Activated T-helper 1 cell treated with anti-CD3 and anti-CD28 coated beads, Interleukin-12 subunit alpha, Interleukin-12 subunit beta, Interleukin-2, Interleukin-4 antibody, amounts not matched to agents 30 ng/mL and 10 ng/mL and 1 ng/mL, durations not matched to agents 14 hours and 24 hours and 36 hours (primary cell): ENCODE data around the gene SWSAP1. TPM values are rescaled to one million over a fixed set of nuclear protein-coding genes. Genes with fewer than 3 reads are reported as not detected.
"Not testable (repeated sequence)": the region's sequence is repeated elsewhere in the genome, so short reads cannot be mapped to it uniquely, and the experiment has no call there.

ENCODE experiments used
- DNase-seq: peaks from one replicate; pipeline ENCODE4 v3.0.0; 2021; ENCODE audit warnings: low spot score
- H3K27ac Mint-ChIP-seq: one replicate; pipeline ENCODE4 v1.8.0; 2021; ENCODE audit warnings: mild to moderate bottlenecking, mixed read lengths
- H3K27me3 Mint-ChIP-seq: one replicate; pipeline ENCODE4 v1.8.0; 2022; ENCODE audit warnings: mild to moderate bottlenecking, moderate library complexity, mixed read lengths; ENCODE audit not compliant: insufficient read depth
- H3K36me3 Mint-ChIP-seq: one replicate; pipeline ENCODE4 v1.8.0; 2021; ENCODE audit warnings: low read depth, mixed read lengths
- H3K4me1 Mint-ChIP-seq: one replicate; pipeline ENCODE4 v1.8.0; 2021; ENCODE audit warnings: low read depth, mixed read lengths
- H3K4me3 Mint-ChIP-seq: one replicate; pipeline ENCODE4 v1.8.0; 2021; ENCODE audit warnings: mild to moderate bottlenecking, moderate library complexity, mixed read lengths
- H3K9me3 Mint-ChIP-seq: one replicate; pipeline ENCODE4 v1.8.0; 2021; ENCODE audit warnings: mixed read lengths
- intact Hi-C: fragments of 100-400 bp; cut with micrococcal nuclease; formaldehyde crosslinking; loops from one replicate; pipeline ENCODE4 v1.15.1; 2024
- total RNA-seq: library from RNA; stranded (reverse); gene quantifications from 2 replicates; pipeline ENCODE4 v1.2.3, GENCODE V29; 2022

The SWSAP1 gene
- total RNA-seq, 1 donor from 2014 or later, result 3.2 TPM

DNA sequence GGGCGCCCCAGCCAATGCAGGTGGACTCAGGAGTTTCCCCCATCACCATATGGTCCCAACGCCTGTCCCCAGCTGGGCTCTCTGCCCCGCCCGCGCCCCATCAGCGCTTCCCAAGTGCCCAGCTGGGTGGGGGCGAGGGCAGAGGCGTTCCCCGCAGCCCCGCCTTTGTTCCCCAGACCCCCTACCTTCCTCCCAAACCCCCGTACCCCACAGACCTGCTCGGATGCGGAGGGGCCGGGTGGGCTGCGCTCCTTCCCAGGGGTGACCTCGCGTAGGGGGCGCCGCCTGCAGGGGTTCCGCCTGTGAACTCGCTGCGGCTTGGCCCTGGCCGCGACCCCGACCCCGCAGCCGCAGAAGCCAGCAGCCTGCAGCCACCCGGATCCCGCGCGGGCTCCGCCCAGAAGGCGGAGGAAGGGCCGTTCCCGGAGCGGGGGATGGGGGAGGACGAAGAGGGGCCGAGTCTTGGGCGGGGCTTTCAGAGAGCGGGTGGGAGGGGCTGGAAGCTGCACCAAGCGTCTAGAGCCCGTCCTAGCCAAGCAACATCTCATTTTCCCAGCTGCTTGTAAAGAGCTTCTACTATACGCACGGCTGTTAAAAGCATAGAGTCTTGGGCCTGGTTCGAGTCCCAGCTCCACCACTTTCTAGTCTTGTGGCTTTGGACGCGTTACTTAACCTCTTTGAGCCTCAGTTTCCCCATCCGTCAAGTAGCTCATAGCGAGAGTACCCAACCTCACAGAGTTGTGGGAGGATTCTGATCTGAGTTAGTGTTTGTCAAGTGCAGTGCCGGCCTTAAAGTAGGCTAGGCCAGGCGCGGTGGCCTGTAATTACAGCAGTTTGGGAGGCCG is 35.0 kb upstream of the SWSAP1 start, which contains the start of gene RAB3D:
Gene RAB3D, minus strand, starts transcription at position 404 of the 845 bp plus-strand sequence. CDS start 2,258 bp downstream, outside the sequence.
- intact Hi-C loops, result loop anchor here (1.0 kb wide), 1 partner anchor 16 kb away; the partner anchor contains the start of gene PLPPR2
- H3K4me3 Mint-ChIP-seq, result peak within 1 kb of the TSS; percentile 78

DNA sequence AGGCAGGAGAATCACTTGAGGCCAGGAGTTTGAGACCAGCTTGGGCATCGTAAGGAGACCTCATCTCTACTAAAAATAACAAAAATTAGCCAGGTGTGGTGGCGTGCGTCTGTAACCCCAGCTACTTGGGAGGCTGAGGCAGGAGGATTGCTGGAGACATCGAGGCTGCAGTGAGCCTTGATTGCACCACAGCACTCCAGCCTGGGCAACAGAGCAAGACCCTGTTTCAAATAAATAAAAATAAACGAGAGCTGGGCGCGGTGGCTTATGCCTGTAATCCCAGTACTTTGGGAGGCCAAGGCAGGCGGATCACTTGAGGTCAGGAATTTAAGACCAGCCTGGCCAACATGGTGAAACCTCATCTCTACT is 34.4 kb upstream of the SWSAP1 start:
- H3K27me3 Mint-ChIP-seq, DNase-seq, H3K27ac Mint-ChIP-seq, H3K9me3 Mint-ChIP-seq, intact Hi-C loops: not testable (repeated sequence)
- Mint-ChIP-seq H3K4me1 (peaks cover 24% of the 10 kb centered on the region), H3K36me3 (peaks cover 11% of the 10 kb centered on the region), H3K4me3 (peak overlapping the region; percentile 78)

More for the DNA sequence above, 35.0 kb upstream of the SWSAP1 start, which contains the start of gene RAB3D:
- DNase-seq, result peak; percentile 76
- no peaks in the 10 kb centered on the region for H3K27me3 Mint-ChIP-seq
- H3K9me3 Mint-ChIP-seq, result no peaks in the 10 kb centered on the region
- no peak within 1 kb of the TSS for H3K27ac Mint-ChIP-seq
- peaks cover 21% of the 10 kb centered on the region for H3K4me1 Mint-ChIP-seq
- H3K36me3 Mint-ChIP-seq, result peaks cover 12% of the 10 kb centered on the region

DNA sequence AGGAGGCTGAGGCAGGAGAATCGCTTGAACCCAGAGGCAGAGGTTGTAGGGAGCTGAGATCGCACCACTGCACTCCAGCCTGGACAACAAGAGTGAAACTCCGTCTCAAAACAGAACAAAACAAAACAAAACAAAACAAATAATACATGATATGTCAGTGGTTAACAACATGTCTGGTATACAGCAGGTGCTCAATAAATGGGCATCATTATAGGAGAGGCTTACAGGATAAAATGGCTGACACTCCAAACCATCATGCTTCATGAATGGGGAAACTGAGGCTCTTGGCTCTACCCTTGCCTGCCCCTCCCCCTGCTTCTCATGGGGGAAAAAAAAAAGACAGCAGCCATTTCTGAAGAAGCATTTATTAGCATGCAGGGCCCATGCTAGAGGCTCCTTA is 32.0 kb upstream of the SWSAP1 start:
- no peak overlapping the region for H3K4me3 Mint-ChIP-seq
- H3K27ac Mint-ChIP-seq, result no peak overlapping the region
- H3K36me3 Mint-ChIP-seq, result no peaks in the 10 kb centered on the region
- H3K9me3 Mint-ChIP-seq, result no peaks in the 10 kb centered on the region
- H3K27me3 Mint-ChIP-seq, result no peaks in the 10 kb centered on the region
- DNase-seq, result no peak
- peaks cover 38% of the 10 kb centered on the region for H3K4me1 Mint-ChIP-seq
- intact Hi-C loops, result no loop called here

DNA sequence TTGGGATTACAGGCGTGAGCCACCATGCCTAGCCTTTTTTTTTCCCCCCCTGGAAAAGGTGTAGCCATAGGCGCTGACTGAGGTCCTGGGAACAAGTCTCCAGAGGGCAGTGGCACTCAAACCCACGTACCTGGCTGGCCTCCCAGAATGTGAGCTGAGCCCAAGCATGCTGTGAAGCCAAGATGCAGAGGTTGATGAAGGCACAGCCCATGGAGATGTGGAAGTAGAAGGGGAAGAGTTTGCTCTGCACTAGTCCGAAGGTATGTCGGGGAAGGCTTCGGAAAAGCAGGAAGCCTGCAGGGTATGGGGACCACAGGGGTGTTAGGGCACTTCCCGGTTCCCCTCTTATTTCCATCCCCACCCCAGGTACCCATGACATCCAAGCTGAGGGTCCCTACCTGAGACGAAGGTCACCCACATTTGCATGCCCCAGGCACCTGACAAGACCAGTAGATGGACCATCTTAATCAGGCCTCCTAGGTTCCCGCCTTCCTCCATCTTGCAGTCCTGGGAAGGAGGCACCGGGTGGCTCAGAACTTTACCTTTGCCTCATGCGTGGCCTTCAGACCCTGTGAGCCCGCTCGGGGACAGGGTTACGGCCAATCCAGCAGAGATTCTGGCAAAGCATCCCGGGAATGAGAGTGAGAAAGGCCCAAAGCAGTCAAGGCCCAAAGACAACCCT is 29.2 kb upstream of the SWSAP1 start:
- intact Hi-C loops, result loop anchor here (5.0 kb wide), 1 partner anchor 53 kb away; no protein-coding TSS in a partner anchor
- peaks cover 5% of the 10 kb centered on the region for H3K36me3 Mint-ChIP-seq
- H3K27me3 Mint-ChIP-seq, result no peaks in the 10 kb centered on the region
- peaks cover 28% of the 10 kb centered on the region for H3K4me1 Mint-ChIP-seq
- H3K27ac Mint-ChIP-seq, result peak overlapping the region; percentile 93
- H3K4me3 Mint-ChIP-seq, result peak overlapping the region; percentile 89
- peaks cover 10% of the 10 kb centered on the region for H3K9me3 Mint-ChIP-seq
- DNase-seq, result no peak

DNA sequence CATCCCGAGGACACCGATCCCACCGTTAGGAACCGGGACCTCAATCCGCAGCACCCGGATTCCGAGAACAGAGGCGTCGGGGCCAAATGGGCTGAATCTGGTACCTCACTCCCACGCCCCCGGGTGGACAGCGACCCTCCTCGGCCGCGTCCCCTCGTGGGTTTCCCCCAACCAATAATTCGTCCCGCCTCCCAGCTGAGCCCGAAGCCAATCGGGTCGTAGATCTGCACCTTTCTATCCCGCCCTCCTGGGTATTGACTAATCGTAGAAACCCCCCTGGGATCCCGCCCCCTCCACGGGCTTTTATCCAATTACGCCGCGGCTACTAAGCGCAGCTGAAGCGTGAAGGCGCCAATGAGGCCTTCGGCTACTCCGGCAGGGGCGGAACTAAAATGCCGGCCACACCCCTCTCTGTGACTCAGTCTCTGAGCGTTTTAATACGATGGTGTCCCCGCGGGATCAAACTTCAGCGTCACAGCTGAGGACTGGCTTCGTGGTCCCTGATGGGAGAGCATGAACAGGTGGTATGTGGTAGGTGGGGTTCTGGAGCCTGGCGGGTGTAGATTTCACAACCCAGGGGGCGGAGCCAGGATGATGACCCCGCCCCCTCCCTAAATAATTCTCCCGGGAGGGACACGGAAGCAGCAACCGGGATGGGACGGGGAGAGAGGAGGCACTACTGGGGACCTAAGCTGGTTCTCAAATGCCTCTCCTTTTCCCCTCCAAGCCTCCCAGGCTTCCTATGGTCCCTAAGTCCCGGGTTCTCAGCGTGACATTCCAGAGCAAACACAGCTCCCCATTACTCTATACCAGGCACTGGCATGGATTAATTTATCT is 28.1 kb upstream of the SWSAP1 start, which contains the start of the genes CCDC159 and TMEM205:
Gene CCDC159, plus strand, starts transcription at position 416 of the 837 bp plus-strand sequence. Its CDS starts 88 bp downstream, at position 504.
Gene TMEM205, minus strand, starts transcription at position 165 of the 837 bp plus-strand sequence. CDS start 649 bp downstream, outside the sequence.
- H3K9me3 Mint-ChIP-seq, result peaks cover 10% of the 10 kb centered on the region
- H3K4me3 Mint-ChIP-seq, result peak within 1 kb of the TSS; percentile 89
- peak within 1 kb of the TSS; percentile 93 for H3K27ac Mint-ChIP-seq
- peaks cover 5% of the 10 kb centered on the region for H3K36me3 Mint-ChIP-seq
- intact Hi-C loops, result loop anchor here (1.0 to 5.0 kb wide), 8 partner anchors 9 to 191 kb away; partner anchors contain the start of genes ODAD3, PLPPR2, PRKCSH and SPC24
- peaks cover 28% of the 10 kb centered on the region for H3K4me1 Mint-ChIP-seq
- peak; percentile 98 for DNase-seq
- no peaks in the 10 kb centered on the region for H3K27me3 Mint-ChIP-seq

DNA sequence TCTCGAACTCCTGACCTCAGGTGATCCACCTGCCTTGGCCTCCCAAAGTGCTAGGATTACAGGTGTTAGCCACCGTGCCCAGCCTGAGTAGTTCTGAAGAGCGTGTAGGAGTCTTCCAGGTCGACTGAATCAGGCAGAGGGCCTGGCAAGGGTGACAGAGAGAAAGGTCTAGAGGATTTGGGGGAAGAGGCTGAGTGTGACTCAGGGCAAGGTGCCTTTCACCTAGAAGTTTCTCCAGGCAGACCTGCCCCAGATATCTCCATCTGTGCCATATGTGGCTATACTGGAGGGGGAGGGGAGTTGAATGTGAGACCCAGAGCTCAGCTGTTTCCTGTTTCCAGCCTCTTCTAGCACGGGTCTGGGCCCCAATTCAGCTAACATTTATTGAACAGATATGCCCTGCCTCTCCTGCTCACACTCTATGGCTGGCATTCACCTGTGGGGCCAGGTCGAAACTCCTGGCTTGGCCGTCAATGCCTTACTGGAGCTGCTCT is 26.9 kb upstream of the SWSAP1 start:
- intact Hi-C loops, result loop anchor here (2.0 to 5.0 kb wide), 2 partner anchors 55 to 135 kb away; no protein-coding TSS in a partner anchor
- H3K27me3 Mint-ChIP-seq, result no peaks in the 10 kb centered on the region
- peaks cover 28% of the 10 kb centered on the region for H3K4me1 Mint-ChIP-seq
- no peak overlapping the region for H3K27ac Mint-ChIP-seq
- peaks cover 10% of the 10 kb centered on the region for H3K9me3 Mint-ChIP-seq
- peak overlapping the region; percentile 60 for H3K4me3 Mint-ChIP-seq
- H3K36me3 Mint-ChIP-seq, result peaks cover 5% of the 10 kb centered on the region
- no peak for DNase-seq

DNA sequence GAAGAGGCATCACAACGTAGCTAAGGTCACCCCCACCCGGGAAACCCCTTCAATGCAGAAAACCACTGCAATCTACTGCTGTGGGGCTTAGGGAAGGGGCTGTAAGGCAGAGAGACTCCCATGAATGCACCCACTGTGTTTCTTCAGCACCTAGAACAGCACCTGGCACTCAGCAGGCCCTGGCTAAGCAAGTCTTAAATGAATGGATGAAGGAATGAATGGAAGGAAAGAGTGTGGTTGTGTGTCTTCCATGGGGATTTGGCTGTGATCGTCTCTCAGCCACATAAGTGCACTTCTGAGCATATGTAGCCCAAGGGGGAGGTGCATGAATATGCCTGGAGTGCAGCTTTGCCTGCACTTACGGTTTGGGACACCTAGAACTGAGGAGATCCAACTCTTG is 25.3 kb upstream of the SWSAP1 start:
- Mint-ChIP-seq H3K27me3 (no peaks in the 10 kb centered on the region), H3K9me3 (peaks cover 10% of the 10 kb centered on the region), H3K27ac (no peak overlapping the region), H3K4me1 (peaks cover 27% of the 10 kb centered on the region), H3K4me3 (no peak overlapping the region), H3K36me3 (peaks cover 5% of the 10 kb centered on the region)
- no peak for DNase-seq
- intact Hi-C loops, result loop anchor here (5.0 kb wide), 1 partner anchor 57 kb away; no protein-coding TSS in a partner anchor

DNA sequence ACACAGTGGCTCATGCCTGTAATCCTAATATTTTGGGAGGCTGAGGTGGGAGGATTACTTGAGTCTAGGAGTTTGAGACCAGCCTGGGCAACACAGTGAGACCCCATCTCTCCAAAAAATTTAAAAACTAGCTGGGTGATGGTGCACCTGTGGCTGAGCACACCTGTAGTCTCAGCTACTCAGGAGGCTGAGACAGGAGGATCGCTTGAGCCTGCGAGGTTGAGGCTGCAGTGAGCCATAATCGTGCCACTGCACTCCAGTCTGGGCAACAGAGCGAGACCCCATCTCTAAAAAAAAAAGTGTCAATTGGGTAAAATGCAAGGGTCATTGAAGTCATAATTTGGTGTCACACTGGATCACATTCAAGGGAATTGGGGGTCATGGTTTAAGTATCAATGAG is 20.4 kb upstream of the SWSAP1 start:
- H3K4me3 Mint-ChIP-seq, H3K27ac Mint-ChIP-seq, DNase-seq, intact Hi-C loops, H3K9me3 Mint-ChIP-seq, H3K36me3 Mint-ChIP-seq: not testable (repeated sequence)
- H3K4me1 Mint-ChIP-seq, result peaks cover 11% of the 10 kb centered on the region
- peaks cover 15% of the 10 kb centered on the region for H3K27me3 Mint-ChIP-seq

DNA sequence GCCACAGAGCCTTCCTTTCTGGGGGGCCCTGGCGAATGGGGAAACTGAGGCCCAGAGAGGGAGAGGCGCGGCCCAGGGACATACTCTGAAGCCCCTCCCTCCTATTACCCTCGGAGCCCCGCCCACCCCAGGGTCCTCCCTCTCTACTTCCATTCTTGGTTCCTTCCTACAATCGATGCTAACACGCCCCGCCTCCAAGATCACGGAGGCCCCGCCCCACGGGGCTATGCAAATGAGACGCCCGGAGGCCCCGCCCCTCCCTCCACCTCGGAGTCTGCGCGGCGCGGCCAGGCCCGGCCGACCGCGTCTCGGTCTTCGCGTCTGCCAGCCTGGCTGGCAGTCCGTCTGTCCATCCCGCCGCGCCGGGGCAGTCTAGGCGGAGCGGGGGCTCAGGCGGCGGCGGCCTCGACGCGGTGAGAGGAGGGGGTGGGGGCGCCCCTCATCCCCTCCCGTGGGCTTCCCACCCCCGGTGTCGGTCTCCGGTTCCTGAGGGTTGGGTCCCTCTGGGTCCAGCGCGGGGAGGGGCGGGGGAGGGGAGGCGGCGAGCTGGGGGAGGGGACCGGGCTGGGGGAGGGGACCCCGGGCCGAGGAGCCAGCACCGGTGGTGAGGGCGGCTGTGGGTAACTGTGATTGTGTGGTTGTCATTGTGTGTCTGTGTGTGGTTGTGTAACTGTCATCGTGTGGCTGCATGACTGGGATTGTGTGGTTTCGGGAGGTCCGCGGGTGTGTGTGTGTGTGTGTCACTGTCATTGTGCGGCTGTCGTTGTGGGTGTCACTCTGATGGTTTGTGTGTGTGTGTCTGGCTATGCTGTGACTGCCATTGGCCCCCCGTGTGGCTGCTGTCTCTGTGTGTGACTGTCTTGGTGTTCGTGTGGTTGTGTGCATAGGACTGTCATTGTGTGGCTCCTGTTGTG is 19.0 kb upstream of the SWSAP1 start, which contains the start of gene PLPPR2:
Gene PLPPR2, plus strand, starts transcription at position 273 of the 914 bp plus-strand sequence. CDS start 2,242 bp downstream, outside the sequence.
- Mint-ChIP-seq H3K4me3 (peak within 1 kb of the TSS; percentile 67), H3K27ac (no peak within 1 kb of the TSS), H3K4me1 (peaks cover 11% of the 10 kb centered on the region), H3K9me3 (no peaks in the 10 kb centered on the region), H3K27me3 (peaks cover 15% of the 10 kb centered on the region), H3K36me3 (no peaks in the 10 kb centered on the region)
- DNase-seq, result peak; percentile 79
- intact Hi-C loops, result loop anchor here (1.0 kb wide), 4 partner anchors 9 to 174 kb away; partner anchors contain the start of genes CCDC159, ECSIT, RAB3D and TMEM205

DNA sequence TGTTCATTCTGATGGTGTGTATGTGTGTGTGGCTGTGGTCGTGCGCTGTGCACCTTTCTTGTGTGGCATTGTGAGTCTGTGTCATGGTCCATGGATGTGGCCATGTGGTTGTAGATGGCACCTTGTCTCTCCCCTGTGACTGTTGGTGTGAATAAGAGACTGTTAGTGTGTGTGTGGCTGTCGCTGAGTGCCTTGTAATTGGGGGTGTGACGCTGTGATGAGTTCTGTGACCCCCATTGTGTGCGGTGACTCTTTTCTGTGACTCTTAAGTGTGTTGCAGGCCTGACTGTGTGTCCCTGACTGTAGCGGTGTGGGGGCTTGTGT is 18.4 kb upstream of the SWSAP1 start:
- Mint-ChIP-seq H3K4me1 (peaks cover 11% of the 10 kb centered on the region), H3K27me3 (peaks cover 15% of the 10 kb centered on the region), H3K9me3 (no peaks in the 10 kb centered on the region), H3K4me3 (peak overlapping the region; percentile 67), H3K27ac (no peak overlapping the region), H3K36me3 (no peaks in the 10 kb centered on the region)
- DNase-seq, result no peak
- intact Hi-C loops, result no loop called here
